Esophagus muscularis mucosa (tissue), 4 donors: ENCODE data around the gene NAIF1.

Source experiments
- CTCF ChIP-seq, 3 experiments: fragments of 200-600 bp in 2 of 3; fragments of 450-650 bp in 1 of 3; sonication (generic) in 2 of 3; IDR thresholded peaks; one replicate each; pipeline ENCODE4 v1.5.1; 2017 to 2019; ENCODE audit warnings: antibody characterized with exemption in 3 of 3, mild to moderate bottlenecking in 2 of 3, moderate library complexity in 1 of 3
- EP300 ChIP-seq: sonication (generic); formaldehyde crosslinking; IDR thresholded peaks from one replicate; pipeline ENCODE4 v1.6.1; 2017; ENCODE audit warnings: antibody characterized with exemption
- POLR2A ChIP-seq: fragments of 450-650 bp; IDR thresholded peaks from one replicate; pipeline ENCODE4 v1.6.1; 2017; ENCODE audit warnings: antibody characterized with exemption, moderate library complexity, mild to moderate bottlenecking, low read depth

GRCh38 chr9:128084746-128085145, 17.6 kb upstream of the NAIF1 start:
- no peak for TF ChIP-seq CTCF (IDR thresholded peaks at IDR 0.05)
- no peak for TF ChIP-seq POLR2A
- no peak for TF ChIP-seq EP300
